Activated B cell treated with CpG ODN at 0.5 μM for 24 hours (primary cell): ENCODE results near the gene NUP160. TPM values are rescaled to one million over a fixed set of nuclear protein-coding genes. Genes with fewer than 3 reads are reported as not detected.
A peak's percentile ranks its signal among the peaks of the same experiment; 100 is the strongest.
"Not testable (repeated sequence)": the region's sequence is repeated elsewhere in the genome, so short reads cannot be mapped to it uniquely, and the experiment has no call there.

Experiments used
- ATAC-seq: fragments of 200-7000 bp; cut with Tn5 transposase; one replicate; pipeline ENCODE4 v1.10.0; 2021; ENCODE audit warnings: low read depth, mild to moderate bottlenecking, moderate library complexity
- CTCF ChIA-PET: fragments of 350-600 bp; sonication (Branson Sonifier 250); formaldehyde crosslinking; loops from one replicate; lab custom pipeline; 2021; ENCODE audit warnings: antibody characterized with exemption; lab: Charles Lee
- POLR2A ChIA-PET: fragments of 350-600 bp; sonication (Branson Sonifier 250); formaldehyde crosslinking; loops from one replicate; lab custom pipeline; 2021; ENCODE audit warnings: antibody characterized with exemption; lab: Charles Lee
- DNase-seq: peaks from one replicate; pipeline ENCODE4 v3.0.0; 2022
- H3K27ac Mint-ChIP-seq: one replicate; pipeline ENCODE4 v1.8.0; 2020; ENCODE audit warnings: mixed read lengths
- H3K27me3 Mint-ChIP-seq: one replicate; pipeline ENCODE4 v1.8.0; 2021; ENCODE audit warnings: mixed read lengths
- H3K36me3 Mint-ChIP-seq: one replicate; pipeline ENCODE4 v1.8.0; 2021; ENCODE audit warnings: low read depth, mixed read lengths
- H3K4me1 Mint-ChIP-seq: one replicate; pipeline ENCODE4 v1.8.0; 2021; ENCODE audit warnings: mixed read lengths
- H3K4me3 Mint-ChIP-seq: one replicate; pipeline ENCODE4 v1.8.0; 2020; ENCODE audit warnings: mild to moderate bottlenecking, mixed read lengths
- H3K9me3 Mint-ChIP-seq: one replicate; pipeline ENCODE4 v1.8.0; 2020; ENCODE audit warnings: mixed read lengths
- intact Hi-C: fragments of 100-400 bp; cut with micrococcal nuclease; formaldehyde crosslinking; loops from one replicate; pipeline ENCODE4 v1.15.1; 2024
- total RNA-seq: library from RNA; stranded (reverse); gene quantifications from 2 replicates; pipeline ENCODE4 v1.2.3, GENCODE V29; 2022
- TF ChIP-seq, protein P1 (sequence below): fragments of 200-600 bp; IDR thresholded peaks from one replicate; pipeline ENCODE4 v1.8.0; 2022; ENCODE audit warnings: antibody characterized with exemption, mild to moderate bottlenecking

NUP160 gene
- total RNA-seq, 1 donor from 2014 or later = 70.8 TPM

DNA sequence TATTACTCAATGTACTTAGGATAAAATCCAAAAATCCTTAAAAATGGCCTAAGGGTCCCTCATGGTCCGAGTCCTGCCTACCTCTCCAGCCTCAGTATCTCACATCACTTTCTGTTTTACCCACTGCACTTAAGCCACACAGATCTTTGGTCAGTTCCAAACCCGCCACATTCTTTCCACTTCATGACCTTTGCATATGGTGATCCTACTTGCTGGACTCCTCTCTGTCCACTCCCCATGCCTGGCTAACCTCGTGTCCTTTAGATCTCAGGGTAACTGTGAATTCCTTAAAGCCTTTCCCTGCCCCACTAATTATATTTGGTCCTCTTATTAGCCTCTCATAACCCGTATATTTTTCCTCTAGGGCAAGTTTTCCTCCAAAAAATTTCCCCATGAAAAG is 1.2 kb downstream of the NUP160 start:
- intact Hi-C loops = loop anchor here (1.0 kb wide), 1 partner anchor 268 kb away; the partner anchor contains the start of gene NDUFS3
- POLR2A ChIA-PET = interaction anchor here (1.0 to 1.8 kb wide), 2 partner anchors 79 to 103 kb away, joined by 8 read pairs; partner anchors contain the start of gene FNBP4
- peak overlapping the region; percentile 57 for H3K27ac Mint-ChIP-seq
- H3K4me1 Mint-ChIP-seq = peaks cover 57% of the 10 kb centered on the region
- peak overlapping the region; percentile 98 for H3K4me3 Mint-ChIP-seq
- TF ChIP-seq, protein P1, sequence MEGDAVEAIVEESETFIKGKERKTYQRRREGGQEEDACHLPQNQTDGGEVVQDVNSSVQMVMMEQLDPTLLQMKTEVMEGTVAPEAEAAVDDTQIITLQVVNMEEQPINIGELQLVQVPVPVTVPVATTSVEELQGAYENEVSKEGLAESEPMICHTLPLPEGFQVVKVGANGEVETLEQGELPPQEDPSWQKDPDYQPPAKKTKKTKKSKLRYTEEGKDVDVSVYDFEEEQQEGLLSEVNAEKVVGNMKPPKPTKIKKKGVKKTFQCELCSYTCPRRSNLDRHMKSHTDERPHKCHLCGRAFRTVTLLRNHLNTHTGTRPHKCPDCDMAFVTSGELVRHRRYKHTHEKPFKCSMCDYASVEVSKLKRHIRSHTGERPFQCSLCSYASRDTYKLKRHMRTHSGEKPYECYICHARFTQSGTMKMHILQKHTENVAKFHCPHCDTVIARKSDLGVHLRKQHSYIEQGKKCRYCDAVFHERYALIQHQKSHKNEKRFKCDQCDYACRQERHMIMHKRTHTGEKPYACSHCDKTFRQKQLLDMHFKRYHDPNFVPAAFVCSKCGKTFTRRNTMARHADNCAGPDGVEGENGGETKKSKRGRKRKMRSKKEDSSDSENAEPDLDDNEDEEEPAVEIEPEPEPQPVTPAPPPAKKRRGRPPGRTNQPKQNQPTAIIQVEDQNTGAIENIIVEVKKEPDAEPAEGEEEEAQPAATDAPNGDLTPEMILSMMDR = no peak
- H3K27me3 Mint-ChIP-seq = no peaks in the 10 kb centered on the region
- CTCF ChIA-PET = interaction anchor here (1.5 kb wide), 1 partner anchor 88 kb away, joined by 3 read pairs; no protein-coding TSS in a partner anchor
- DNase-seq = no peak
- no peak for ATAC-seq
- H3K9me3 Mint-ChIP-seq = no peaks in the 10 kb centered on the region
- peaks cover 28% of the 10 kb centered on the region for H3K36me3 Mint-ChIP-seq

DNA sequence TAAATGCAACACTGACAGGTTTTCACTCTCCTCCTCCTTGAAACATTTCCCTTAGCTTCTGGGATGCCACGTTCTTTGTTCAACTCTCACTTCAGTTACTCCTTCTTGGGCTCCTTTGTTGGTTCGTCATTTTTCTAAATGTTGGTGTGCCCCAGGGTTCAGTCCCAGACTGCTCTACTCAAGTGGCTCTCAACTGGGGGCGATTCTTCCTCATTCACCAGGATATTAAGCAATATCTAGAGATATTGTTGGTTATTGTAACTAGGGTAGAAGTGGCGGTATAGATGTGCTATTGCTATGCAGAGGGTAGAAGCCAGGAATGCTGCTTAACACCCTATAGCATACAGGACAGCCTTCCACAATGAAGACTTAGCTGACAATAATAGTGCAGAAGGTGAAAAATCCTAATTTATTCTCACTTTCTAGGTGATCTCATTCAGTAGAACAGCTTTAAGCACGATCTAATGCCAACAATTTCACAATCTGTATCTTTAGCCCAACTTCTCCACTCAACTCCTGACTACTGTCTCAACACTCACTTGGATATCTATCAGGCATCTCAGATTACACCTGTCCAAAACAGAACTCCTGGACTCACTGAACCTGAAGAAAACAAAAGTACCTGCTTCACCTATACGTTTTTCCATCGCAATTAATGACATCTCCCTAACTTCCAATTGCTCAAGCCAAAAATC is 4.6 kb downstream of the NUP160 start:
- ChIA-PET CTCF (no interaction called here), POLR2A (no interaction called here)
- no peak overlapping the region for H3K4me3 Mint-ChIP-seq
- TF ChIP-seq, protein P1 = no peak
- H3K27me3 Mint-ChIP-seq = no peaks in the 10 kb centered on the region
- peaks cover 25% of the 10 kb centered on the region for H3K4me1 Mint-ChIP-seq
- peaks cover 45% of the 10 kb centered on the region for H3K36me3 Mint-ChIP-seq
- no peak overlapping the region for H3K27ac Mint-ChIP-seq
- DNase-seq (no peak), ATAC-seq (no peak)
- no peaks in the 10 kb centered on the region for H3K9me3 Mint-ChIP-seq
- intact Hi-C loops = no loop called here

DNA sequence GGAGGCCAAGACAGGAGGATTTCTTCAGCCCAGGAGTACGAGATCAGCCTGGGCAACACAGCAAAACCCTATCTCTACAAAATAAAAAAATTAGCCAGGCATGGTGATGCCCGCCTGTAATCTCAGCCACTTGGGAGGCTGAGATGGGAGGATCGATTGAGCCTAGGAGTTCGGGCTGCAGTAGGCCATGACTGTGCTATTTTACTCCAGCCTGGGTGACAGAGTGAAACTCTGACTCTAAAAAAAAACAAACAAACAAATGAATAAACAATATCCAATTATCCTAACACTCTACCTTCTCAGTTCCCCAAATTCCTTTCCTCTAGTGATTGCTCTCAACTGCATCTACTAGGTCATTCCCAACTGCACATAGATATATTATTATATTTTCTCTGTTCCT is 5.4 kb downstream of the NUP160 start:
- ATAC-seq (no peak), DNase-seq (no peak)
- peaks cover 20% of the 10 kb centered on the region for H3K4me1 Mint-ChIP-seq
- TF ChIP-seq, protein P1 = no peak
- ChIA-PET CTCF (interaction anchor here (0.7 kb wide), 1 partner anchor 92 kb away, joined by 3 read pairs; no protein-coding TSS in a partner anchor), POLR2A (no interaction called here)
- H3K36me3 Mint-ChIP-seq = peaks cover 46% of the 10 kb centered on the region
- H3K4me3 Mint-ChIP-seq = no peak overlapping the region
- no peaks in the 10 kb centered on the region for H3K9me3 Mint-ChIP-seq
- H3K27me3 Mint-ChIP-seq = no peaks in the 10 kb centered on the region
- intact Hi-C loops = no loop called here
- H3K27ac Mint-ChIP-seq = no peak overlapping the region

DNA sequence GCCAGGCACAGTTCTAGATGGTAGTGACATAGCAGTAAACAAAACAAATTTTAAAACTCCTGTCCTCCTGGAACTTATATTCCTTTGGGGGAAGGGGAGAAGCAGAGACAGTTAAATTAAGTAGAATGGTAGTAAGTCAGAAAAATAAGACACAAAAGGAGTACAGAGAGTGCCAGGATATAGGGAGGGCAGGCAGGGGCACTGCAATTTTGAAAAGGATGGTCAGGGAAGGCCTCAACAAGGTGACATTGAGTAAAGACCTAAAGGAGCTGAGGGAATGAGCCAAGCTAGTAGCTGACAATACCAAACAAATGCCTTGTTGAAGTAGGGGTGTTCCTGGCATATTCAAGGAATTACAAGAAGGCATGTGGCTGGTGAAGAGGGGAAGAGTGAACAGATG is 10.2 kb downstream of the NUP160 start:
- peaks cover 72% of the 10 kb centered on the region for H3K36me3 Mint-ChIP-seq
- intact Hi-C loops = no loop called here
- no peaks in the 10 kb centered on the region for H3K27me3 Mint-ChIP-seq
- no peaks in the 10 kb centered on the region for H3K4me1 Mint-ChIP-seq
- ATAC-seq = no peak
- DNase-seq = no peak
- no peaks in the 10 kb centered on the region for H3K9me3 Mint-ChIP-seq
- no peak overlapping the region for H3K4me3 Mint-ChIP-seq
- TF ChIP-seq, protein P1 = no peak
- H3K27ac Mint-ChIP-seq = no peak overlapping the region
- ChIA-PET CTCF (no interaction called here), POLR2A (interaction anchor here (0.9 kb wide), 1 partner anchor 12 kb away, joined by 3 read pairs; no protein-coding TSS in a partner anchor)

DNA sequence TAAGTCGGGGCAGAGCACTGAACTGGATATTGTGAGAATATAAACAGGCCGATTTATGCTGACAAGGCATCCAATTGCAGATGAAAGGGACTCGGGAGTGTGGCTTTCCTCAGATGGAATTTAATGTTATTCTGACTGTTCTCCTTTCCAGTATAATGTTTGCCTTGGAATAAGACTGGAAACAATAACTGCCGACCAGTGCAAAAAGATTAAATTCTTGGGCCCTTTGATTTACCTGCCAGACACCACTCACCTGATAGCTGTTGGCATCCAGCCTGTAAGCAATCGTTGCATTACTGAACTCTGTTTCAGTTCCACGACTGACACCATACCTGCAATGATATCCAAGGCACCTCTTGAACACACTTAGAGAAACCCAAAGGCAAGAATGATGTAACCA is 10.9 kb downstream of the NUP160 start:
- intact Hi-C loops = no loop called here

DNA sequence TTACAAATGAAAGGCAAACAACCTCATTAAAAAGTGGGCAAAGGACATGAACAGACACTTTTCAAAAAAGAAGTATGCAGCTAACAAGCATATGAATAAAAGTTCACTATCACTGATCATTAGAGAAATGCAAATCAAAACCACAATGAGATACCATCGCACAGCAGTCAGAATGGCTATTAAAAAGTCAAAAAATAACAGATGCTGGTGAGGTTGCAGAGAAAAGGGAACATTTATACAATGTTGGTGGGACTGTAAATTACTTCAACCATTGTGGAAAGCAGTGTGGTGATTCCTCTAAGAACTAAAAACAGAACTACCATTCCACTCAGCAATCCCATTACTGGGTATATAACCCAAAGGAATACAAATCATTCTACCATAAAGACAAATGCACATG is 18.1 kb downstream of the NUP160 start:
- POLR2A ChIA-PET = interaction anchor here (0.7 kb wide), 1 partner anchor 11 kb away, joined by 3 read pairs; no protein-coding TSS in a partner anchor
- ATAC-seq, DNase-seq, H3K27ac Mint-ChIP-seq, H3K9me3 Mint-ChIP-seq, H3K27me3 Mint-ChIP-seq, H3K4me3 Mint-ChIP-seq: not testable (repeated sequence)
- intact Hi-C loops = loop anchor here (5.0 kb wide), 1 partner anchor 33 kb away; no protein-coding TSS in a partner anchor
- Mint-ChIP-seq H3K36me3 (peaks cover 77% of the 10 kb centered on the region), H3K4me1 (peaks cover 34% of the 10 kb centered on the region)
- CTCF ChIA-PET = interaction anchor here (0.6 kb wide), 1 partner anchor 53 kb away, joined by 3 read pairs; no protein-coding TSS in a partner anchor

More for the DNA sequence above, 10.9 kb downstream of the NUP160 start:
- DNase-seq = no peak
- CTCF ChIA-PET = no interaction called here
- no peak for ATAC-seq
- H3K4me1 Mint-ChIP-seq = no peaks in the 10 kb centered on the region
- no peak overlapping the region for H3K4me3 Mint-ChIP-seq
- TF ChIP-seq, protein P1 = no peak
- no peak overlapping the region for H3K27ac Mint-ChIP-seq
- no peaks in the 10 kb centered on the region for H3K9me3 Mint-ChIP-seq
- no peaks in the 10 kb centered on the region for H3K27me3 Mint-ChIP-seq
- POLR2A ChIA-PET = no interaction called here
- peaks cover 78% of the 10 kb centered on the region for H3K36me3 Mint-ChIP-seq
